Ureter (tissue), 1 donor: ENCODE data around the gene MMP8. TPM values are rescaled to one million over a fixed set of nuclear protein-coding genes. Genes with fewer than 3 reads are reported as not detected.

Experiments used
- total RNA-seq: library from RNA; stranded (reverse); gene quantifications from one replicate; pipeline ENCODE4 v1.2.4, GENCODE V29; 2023
- donor health status: DM: yes; HTN: yes; CAD: no.

MMP8 gene
- total RNA-seq, 1 donor from 2014 or later, result not detected

Other genes starting within 250 kb of the MMP8 start
- gene MMP7, start 194.2 kb downstream of the MMP8 start, total RNA-seq, result 226 TPM
- not detected for gene MMP20, start 99.6 kb downstream of the MMP8 start, total RNA-seq
- gene MMP27, start 19.2 kb downstream of the MMP8 start, total RNA-seq, result not detected
- not detected for gene MMP10, start 55.7 kb upstream of the MMP8 start, total RNA-seq
- 0.57 TPM for gene MMP1, start 73.2 kb upstream of the MMP8 start, total RNA-seq
- gene MMP3, start 118.7 kb upstream of the MMP8 start, total RNA-seq, result not detected
- gene MMP12, start 150.0 kb upstream of the MMP8 start, total RNA-seq, result not detected
- gene MMP13, start 230.8 kb upstream of the MMP8 start, total RNA-seq, result not detected